Fibroblast of the aortic adventitia (primary cell): ENCODE measurements around the gene ZNF577. TPM values are rescaled to one million over a fixed set of nuclear protein-coding genes. Genes with fewer than 3 reads are reported as not detected.

ENCODE experiments used
- DNase-seq: peaks from one replicate; pipeline ENCODE4 v3.0.0-alpha.2; 2010; ENCODE audit warnings: low read depth
- H3K4me3 ChIP-seq: 2 replicates; pipeline ENCODE4 v1.5.1; 2011; ENCODE audit warnings: low read depth, mild to moderate bottlenecking, control low read depth, low read length, moderate library complexity
- total RNA-seq: library from RNA; depleted of rRNA; stranded (reverse); fragments of >200 nt; gene quantifications from 2 replicates; pipeline ENCODE4 v1.2.3, GENCODE V29; 2012; ENCODE audit warnings: low replicate concordance
- TF ChIP-seq, protein P1 (sequence below): IDR thresholded peaks from 2 replicates; pipeline ENCODE4 v1.5.1; 2011; ENCODE audit warnings: mild to moderate bottlenecking, low read length, control low read depth, inconsistent platforms; ENCODE audit not compliant: insufficient read depth

ZNF577 gene
- 6.7 and 8.9 TPM in 2 replicates for total RNA-seq

DNA sequence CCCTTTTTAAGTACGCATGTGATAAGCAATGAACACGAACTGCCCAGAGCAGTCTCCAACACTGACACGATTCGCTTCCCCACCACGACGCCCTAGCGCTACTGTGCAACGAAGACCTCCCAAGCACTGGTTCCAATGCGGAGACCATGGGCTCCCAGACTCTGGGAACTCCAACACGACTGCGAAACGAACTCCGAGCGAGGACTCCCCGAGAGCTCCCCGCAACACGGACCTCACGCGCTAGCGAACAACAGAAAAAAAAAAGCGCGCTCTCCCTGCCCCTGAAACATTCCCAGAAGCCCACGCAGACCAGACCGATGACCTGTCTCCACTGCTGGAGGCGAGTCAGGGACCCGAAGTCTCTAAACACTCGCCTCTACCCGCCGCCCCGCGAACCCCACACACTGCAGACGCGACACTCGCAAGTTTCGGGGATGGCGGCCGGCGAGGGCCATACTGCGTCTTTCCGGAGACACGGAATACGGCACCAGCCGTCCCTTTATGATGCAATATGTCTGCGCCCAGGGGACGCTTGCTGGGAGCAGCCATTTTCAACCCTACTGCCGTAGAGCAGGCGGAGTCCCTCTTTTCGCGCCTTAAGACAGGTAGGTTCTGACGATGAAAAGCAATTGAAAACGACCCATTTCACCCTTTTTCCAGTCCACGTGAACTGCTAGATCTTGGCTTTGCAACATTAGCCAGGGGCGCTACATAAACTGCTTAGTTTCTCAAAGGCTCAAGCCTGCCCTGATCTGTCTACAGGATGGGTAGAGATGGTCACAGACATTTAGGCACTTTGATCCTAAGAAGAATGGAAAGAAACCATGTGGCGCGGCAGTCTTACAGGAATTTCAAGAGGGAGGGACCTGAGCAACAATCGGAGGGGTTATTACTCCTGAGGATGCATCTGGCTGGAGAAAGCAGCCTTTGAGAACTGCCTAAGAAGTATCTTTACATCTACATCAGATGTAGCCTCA lies at the start of gene ZNF577:
TSS of gene ZNF577 (minus strand) at position 430 of the 977 bp plus-strand sequence. CDS start 7,569 bp downstream, outside the sequence.
- peak within 1 kb of the TSS; percentile 92 for H3K4me3 ChIP-seq
- DNase-seq = peak; percentile 93
- TF ChIP-seq, protein P1, sequence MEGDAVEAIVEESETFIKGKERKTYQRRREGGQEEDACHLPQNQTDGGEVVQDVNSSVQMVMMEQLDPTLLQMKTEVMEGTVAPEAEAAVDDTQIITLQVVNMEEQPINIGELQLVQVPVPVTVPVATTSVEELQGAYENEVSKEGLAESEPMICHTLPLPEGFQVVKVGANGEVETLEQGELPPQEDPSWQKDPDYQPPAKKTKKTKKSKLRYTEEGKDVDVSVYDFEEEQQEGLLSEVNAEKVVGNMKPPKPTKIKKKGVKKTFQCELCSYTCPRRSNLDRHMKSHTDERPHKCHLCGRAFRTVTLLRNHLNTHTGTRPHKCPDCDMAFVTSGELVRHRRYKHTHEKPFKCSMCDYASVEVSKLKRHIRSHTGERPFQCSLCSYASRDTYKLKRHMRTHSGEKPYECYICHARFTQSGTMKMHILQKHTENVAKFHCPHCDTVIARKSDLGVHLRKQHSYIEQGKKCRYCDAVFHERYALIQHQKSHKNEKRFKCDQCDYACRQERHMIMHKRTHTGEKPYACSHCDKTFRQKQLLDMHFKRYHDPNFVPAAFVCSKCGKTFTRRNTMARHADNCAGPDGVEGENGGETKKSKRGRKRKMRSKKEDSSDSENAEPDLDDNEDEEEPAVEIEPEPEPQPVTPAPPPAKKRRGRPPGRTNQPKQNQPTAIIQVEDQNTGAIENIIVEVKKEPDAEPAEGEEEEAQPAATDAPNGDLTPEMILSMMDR = no peak

DNA sequence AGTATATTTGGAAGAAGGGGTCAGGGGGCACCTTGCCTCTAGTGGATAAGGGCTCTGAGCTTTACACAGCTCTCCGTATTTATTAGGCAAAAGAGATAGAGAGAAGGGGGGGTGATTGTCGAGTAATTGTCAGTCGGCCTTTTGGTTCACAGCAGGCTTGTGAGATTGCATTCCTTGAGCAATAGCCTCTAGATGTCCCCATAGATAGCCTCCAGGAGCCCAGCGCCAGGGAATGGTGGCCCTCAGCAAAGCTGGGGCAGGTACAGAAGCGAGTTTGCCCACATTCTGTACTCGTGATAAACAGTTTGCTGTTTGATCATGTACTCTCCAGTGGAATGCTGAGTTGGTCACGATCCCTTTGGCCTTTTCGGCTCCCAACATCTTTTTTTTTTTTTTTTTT lies 44.2 kb upstream of the ZNF577 start:
- DNase-seq = no peak
- no peak overlapping the region for H3K4me3 ChIP-seq
- TF ChIP-seq, protein P1 = no peak

DNA sequence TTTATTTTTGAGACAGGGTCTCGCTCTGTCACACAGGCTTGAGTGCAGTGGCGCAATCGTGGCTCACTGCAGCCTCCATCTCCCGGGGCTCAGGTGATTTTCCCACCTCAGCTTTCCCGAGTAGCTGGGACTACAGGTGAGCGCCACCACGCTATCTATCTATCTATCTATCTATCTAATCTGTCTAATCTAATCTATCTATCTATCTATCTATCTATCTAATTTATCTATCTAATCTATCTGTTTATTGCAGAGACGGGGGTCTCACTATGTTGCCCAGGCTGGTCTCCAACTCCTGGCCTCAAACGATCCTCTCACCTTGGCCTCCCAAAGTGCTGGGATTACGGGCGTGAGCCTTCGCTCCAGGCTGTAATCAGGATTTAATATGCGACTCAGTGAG lies 40.1 kb upstream of the ZNF577 start:
- TF ChIP-seq, protein P1 = no peak
- H3K4me3 ChIP-seq = peak overlapping the region; percentile 94
- no peak for DNase-seq

DNA sequence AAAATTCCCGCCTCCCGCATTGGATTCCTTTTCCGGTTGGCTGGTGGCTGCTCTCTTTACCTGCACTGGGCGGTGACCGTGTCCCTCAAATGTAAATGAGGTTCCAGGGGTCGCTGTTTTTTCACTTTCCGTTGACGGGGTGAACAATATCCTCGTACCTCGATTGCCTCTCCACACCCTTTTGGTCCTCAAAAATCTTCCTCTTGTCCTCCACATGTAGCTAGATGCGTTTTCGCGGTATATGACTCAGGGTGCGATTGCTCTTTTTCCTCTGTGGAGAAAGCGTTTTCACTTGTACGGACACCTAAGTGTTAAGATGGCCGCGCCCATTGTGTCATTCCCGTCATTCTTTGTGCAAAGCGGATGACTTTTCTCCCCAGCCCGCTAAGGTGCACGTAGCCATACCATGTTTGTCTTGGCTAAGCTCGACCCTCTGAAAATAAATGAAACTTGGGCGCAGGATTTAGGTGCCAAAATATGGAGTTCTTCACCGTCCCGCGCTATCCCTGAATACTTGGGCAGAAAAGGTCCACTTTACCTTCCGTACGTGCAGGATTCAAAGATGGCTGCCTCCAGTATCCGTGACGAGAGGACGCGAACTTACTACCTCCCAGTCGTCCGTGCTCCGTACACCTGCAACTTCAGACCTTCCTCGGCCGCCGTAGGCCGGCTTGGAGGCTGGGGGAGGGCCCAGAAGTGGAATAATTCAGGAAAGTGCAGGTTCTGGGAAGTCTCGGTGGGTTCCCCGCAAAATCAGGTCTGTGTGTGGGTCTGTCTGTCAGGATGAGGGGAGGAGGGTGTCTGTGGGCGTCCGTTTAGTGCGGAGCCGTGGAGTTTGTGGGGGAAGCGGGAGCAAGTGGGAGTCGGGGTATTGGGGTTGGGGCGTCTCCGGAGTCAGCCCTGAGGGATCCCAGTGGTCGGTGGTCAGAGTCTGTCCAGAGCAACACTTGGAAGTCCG lies 39.3 kb upstream of the ZNF577 start, which contains the start of gene ZNF613:
TSS of gene ZNF613 (plus strand) at position 689 of the 958 bp plus-strand sequence. CDS start 8,749 bp downstream, outside the sequence.
- TF ChIP-seq, protein P1 = peak; percentile 17
- peak; percentile 95 for DNase-seq
- peak within 1 kb of the TSS; percentile 94 for H3K4me3 ChIP-seq

DNA sequence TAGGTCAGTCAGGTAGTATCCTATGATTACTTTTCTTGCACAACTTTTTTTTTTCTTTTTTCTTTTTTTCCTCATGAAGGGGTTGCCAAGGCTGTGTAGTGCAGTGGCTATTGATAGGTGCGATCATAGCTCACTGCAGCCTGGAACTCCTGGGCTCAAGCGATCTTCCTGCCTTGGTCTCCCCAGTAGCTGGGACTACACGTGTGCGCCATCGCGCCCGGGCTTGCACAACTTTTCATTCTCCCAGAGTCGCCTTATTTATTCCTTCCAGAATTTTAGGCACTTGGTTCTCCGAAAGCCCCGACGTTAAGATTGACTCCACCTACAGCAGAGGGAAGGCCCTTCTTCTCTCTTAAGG lies 38.7 kb upstream of the ZNF577 start:
- TF ChIP-seq, protein P1 = no peak
- H3K4me3 ChIP-seq = peak overlapping the region; percentile 94
- DNase-seq = no peak

DNA sequence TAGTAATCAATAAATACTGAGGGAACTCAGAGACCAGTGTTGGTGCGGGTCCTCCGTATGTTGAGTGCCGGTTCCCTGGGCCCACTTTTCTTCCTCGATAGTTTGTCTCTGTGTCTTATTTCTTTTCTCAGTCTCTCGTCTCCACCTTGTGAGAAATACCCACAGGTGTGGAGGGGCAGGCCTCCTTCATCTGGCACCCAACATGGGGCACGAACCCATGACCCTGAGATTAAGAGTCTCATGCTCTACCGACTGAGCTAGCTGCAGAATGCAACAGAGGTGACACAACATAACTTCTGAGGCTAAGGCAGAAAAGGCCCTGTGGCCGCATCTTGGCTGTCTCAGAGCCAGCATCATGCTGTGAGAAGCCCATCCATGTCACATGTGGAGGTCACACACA lies 34.2 kb upstream of the ZNF577 start:
- TF ChIP-seq, protein P1 = no peak
- DNase-seq = no peak
- no peak overlapping the region for H3K4me3 ChIP-seq
